H1 (cell line): ENCODE measurements around the gene SMYD3. TPM values are rescaled to one million over a fixed set of nuclear protein-coding genes. Genes with fewer than 3 reads are reported as not detected.

ENCODE experiments used
- EGR1 ChIP-seq: IDR thresholded peaks from 2 replicates; pipeline ENCODE4 v1.6.1; 2011; ENCODE audit warnings: low read depth, low read length, borderline replicate concordance
- EP300 ChIP-seq, 2 experiments: IDR thresholded peaks; 1 replicate in 1 of 2; 2 replicates in 1 of 2; pipeline ENCODE4 v1.6.1; 2011 to 2012; ENCODE audit warnings: low read depth in 2 of 2, low read length in 2 of 2, mild to moderate bottlenecking in 2 of 2, borderline replicate concordance in 1 of 2, inconsistent platforms in 1 of 2, moderate library complexity in 1 of 2
- NRF1 ChIP-seq: IDR thresholded peaks from 2 replicates; pipeline ENCODE4 v1.6.1; 2011; ENCODE audit warnings: mild to moderate bottlenecking, low read depth, low read length, improper control_type of control experiment
- RXRA ChIP-seq: IDR thresholded peaks from 2 replicates; pipeline ENCODE4 v1.6.1; 2011; ENCODE audit warnings: low read depth, mild to moderate bottlenecking, low read length, moderate library complexity; ENCODE audit not compliant: insufficient read depth
- SAP30 ChIP-seq: fragments of 300-600 bp; sonication (generic); IDR thresholded peaks from 2 replicates; pipeline ENCODE4 v1.7.1; 2012; ENCODE audit warnings: low read length, moderate library complexity, mild to moderate bottlenecking, inconsistent platforms; ENCODE audit not compliant: insufficient read depth, insufficient replicate concordance
- polyA plus RNA-seq, 7 experiments: library from polyadenylated mRNA; depleted of rRNA in 3 of 7; stranded (reverse) in 5 of 7; unstranded in 2 of 7; fragments of >200 nt in 5 of 7; fragments of 200-250 nt in 2 of 7; gene quantifications; 1 replicate in 5 of 7; 2 replicates in 1 of 7; 4 replicates in 1 of 7; pipeline versions ENCODE4 v1.2.1 to v1.2.3, GENCODE V29; 2011 to 2013; ENCODE audit warnings: missing spikeins in 2 of 7, mixed read lengths in 2 of 7
- total RNA-seq: library from RNA; stranded (reverse); fragmentation: NEBNext Ultra II Directional; extraction: Animal tissue kit (Norgen Biotek cat#: 25700); gene quantifications from 2 replicates; pipeline ENCODE4 v1.2.1, GENCODE V29; 2021
- TF ChIP-seq, protein P1 (sequence below), 3 experiments: IDR thresholded peaks; 1 replicate in 2 of 3; 2 replicates in 1 of 3; pipeline versions ENCODE4 v1.5.1 to v1.6.1; 2011; ENCODE audit warnings: low read length in 3 of 3, mild to moderate bottlenecking in 3 of 3, inconsistent platforms in 2 of 3, low read depth in 1 of 3, moderate library complexity in 1 of 3; ENCODE audit not compliant: insufficient read depth in 1 of 3; ENCODE audit errors: control extremely low read depth in 1 of 3

Gene SMYD3
- total and polyA plus RNA-seq, 2 of the 8 experiments (the other 6 are each of a cell fraction or from before 2014, with no cell fraction given), result 17.3 to 25.4 TPM

DNA sequence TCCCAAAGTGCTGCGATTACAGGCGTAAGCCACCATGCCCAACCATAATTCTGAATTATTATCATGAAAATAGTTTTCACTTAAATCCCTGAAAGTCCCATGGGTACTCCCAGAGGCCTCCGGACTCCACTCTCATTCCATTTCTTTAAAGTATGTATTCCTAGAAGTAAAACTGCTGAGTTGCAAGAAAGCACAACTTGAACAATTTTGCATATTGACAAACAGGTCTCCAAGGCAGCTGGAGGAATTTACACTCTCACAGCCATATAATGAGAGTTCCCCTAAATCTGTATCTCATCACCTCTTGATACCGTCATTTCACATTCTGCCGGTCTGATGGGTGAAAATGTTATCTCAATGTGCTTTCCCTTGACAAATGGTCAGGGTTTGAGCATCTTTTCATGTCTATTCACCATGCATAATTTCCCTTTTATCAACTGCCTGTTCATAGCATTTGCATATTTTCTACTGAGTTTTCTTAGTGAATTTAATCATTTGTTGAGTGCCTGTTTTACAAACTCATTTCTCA, 129.4 kb downstream of the SMYD3 start (continued):
- no peak for TF ChIP-seq SAP30
- no peak for TF ChIP-seq NRF1
- TF ChIP-seq RXRA, result no peak
- TF ChIP-seq, protein P1, sequence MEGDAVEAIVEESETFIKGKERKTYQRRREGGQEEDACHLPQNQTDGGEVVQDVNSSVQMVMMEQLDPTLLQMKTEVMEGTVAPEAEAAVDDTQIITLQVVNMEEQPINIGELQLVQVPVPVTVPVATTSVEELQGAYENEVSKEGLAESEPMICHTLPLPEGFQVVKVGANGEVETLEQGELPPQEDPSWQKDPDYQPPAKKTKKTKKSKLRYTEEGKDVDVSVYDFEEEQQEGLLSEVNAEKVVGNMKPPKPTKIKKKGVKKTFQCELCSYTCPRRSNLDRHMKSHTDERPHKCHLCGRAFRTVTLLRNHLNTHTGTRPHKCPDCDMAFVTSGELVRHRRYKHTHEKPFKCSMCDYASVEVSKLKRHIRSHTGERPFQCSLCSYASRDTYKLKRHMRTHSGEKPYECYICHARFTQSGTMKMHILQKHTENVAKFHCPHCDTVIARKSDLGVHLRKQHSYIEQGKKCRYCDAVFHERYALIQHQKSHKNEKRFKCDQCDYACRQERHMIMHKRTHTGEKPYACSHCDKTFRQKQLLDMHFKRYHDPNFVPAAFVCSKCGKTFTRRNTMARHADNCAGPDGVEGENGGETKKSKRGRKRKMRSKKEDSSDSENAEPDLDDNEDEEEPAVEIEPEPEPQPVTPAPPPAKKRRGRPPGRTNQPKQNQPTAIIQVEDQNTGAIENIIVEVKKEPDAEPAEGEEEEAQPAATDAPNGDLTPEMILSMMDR (IDR thresholded peaks at IDR 0.05; ENCODE audit: control extremely low read depth in 1 of 3, insufficient read depth in 1 of 3, low read depth in 1 of 3, low read length in 3 of 3), result no peak
- no peak for TF ChIP-seq EP300 (IDR thresholded peaks at IDR 0.05; ENCODE audit: borderline replicate concordance in 1 of 2, low read depth in 2 of 2, low read length in 2 of 2)
- no peak for TF ChIP-seq EGR1
